NCI-H1417 (cell line): ENCODE results near the gene ATP6AP1.
"Not testable (repeated sequence)": the region's sequence is repeated elsewhere in the genome, so short reads cannot be mapped to it uniquely, and the experiment has no call there.

Experiments
- DNase-seq, 3 experiments: peaks; one replicate each; lab custom pipeline; 2025; lab: John Stamatoyannopoulos, UW

Gene ATP6AP1

DNA sequence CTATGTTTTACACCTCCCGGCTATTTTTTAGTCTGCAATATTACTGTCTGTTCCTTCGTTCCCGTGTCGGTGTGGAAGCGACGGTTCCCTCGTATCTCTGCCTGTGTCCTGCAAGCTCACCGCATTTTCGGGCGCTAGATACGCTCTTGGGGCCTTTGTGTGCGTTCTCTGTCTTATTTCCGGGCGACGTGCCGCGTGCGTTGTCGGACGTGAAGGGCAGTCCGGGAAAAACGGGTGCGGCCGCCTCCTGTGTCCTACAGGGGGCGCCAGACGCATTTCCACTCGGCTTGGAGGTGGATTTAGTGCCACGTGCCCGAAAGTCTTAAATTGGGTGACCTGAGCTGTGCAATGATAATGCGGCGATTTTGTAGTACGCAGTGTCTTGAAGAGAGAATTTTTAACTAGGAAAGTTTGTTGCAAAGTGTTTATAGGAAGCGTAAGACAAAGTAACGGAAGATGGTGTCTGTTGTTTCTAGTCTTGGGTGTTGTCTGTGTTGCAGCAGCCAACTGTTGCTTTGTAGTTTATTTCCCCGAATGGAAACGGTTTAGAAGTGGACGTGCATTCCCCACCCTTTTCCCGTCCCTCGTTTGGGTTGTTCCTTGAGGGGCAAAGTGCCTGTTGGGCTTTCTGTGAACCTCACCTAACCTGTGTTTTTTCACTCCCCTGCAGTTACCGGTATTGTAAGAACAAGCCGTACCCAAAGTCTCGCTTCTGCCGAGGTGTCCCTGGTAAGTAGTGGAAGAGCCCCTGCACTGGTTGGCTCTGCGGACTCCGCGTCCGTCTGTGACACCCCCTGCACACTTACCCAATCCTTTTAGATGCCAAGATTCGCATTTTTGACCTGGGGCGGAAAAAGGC lies 29.6 kb upstream of the ATP6AP1 start:
- peak; percentile 74 to 90 (median 89) for DNase-seq

GRCh38 chrX:154399527-154400368 lies 28.7 kb upstream of the ATP6AP1 start:
- no peak for DNase-seq

GRCh38 chrX:154400369-154400817 lies 28.1 kb upstream of the ATP6AP1 start:
- not testable (repeated sequence) for DNase-seq

- DNase-seq: no peak
These were observed 27.3 kb upstream of the ATP6AP1 start for GRCh38 chrX:154401045-154401799.

- DNase-seq: no peak
These were observed 26.4 kb upstream of the ATP6AP1 start for GRCh38 chrX:154401918-154402621.

DNA sequence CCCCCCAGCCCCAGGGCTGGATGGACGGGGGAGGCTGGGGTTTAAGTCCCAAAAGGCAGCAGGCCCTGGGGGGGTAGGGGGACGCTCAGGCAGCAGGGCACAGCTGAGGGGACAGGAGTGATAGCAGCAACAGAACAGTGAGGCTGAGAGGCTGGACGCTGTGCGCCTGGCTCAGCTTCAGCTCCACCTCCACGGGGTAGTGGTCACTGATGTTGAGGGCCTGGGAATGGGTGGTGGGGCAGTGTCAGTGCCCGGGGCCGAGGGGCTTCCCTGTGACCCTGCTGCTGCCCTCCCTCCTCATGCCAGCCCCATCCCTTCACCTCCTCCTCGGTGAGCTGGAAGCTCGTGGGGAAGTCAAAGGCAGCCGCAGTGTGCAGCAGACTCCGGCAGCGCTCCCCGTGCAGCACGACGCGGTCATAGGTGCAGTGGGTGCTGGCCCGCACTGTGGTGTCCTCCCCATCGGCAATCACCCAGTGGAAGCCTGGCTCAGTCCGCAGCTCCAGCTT lies 25.8 kb upstream of the ATP6AP1 start:
- no peak for DNase-seq

DNA sequence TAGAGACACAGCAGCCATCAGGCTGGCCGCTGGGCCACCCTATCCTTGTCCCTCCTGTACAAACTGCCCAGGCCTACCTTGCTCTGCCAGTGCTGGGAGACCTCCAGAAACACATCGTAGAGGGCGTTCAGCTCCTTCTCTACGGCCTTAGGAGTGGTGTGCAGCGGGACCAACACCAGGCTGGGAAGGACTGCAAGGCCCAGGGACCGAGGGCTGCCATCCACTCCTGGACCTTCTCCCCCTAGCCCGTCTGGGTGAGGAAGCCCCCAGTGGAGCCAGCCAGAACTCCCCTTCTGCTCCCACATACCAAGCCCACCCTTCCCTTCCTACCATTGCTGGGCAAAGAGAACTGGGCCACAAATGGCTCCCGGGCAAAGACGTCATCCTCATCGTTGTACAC lies 25.3 kb upstream of the ATP6AP1 start:
- DNase-seq: no peak

DNA sequence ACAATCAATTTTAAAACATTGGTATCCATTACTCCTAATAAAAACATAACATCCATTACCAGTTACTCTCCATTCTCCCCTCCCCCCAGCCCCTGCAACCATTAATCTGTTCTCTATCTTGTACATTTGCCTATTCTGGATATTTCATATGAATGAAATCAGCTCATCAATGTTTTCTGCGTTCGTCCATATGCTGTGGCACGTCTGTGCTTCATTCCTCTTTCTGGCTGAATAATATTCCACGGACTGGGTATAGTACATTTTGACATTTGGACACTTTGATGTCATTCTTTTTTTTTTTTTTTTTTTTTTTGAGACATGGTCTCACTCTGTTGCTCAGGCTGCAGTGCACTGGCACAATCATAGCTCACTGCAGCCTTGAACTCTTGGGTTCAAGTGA lies 24.6 kb upstream of the ATP6AP1 start:
- DNase-seq: no peak

DNA sequence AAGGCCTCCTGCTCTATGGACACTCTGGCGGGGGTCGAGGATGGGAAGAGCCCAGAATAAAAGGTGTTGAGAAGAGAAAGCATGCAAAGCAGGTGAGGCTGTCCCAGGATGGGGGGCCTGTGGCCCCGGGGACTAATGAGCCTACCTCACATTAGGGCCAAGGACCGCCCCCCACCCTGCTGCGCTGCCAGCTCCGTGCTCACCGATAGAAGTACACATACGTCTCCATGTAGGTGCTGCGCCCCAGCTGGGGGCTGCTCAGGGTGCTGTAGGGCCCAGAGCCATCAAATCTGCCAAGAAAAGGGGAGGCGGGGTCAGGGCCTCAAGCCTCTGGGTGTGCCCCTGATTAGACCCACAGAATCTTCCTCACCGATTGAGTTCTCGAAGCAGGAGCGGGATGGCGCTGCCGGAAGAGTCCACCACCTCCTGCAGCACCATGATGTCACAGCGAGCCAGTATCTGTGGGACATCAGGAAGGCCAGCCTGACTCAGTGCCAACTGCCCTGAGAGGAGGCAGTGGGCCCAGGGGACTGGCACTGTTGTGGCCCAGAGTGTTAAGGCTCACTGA lies 23.8 kb upstream of the ATP6AP1 start:
- no peak for DNase-seq

DNA sequence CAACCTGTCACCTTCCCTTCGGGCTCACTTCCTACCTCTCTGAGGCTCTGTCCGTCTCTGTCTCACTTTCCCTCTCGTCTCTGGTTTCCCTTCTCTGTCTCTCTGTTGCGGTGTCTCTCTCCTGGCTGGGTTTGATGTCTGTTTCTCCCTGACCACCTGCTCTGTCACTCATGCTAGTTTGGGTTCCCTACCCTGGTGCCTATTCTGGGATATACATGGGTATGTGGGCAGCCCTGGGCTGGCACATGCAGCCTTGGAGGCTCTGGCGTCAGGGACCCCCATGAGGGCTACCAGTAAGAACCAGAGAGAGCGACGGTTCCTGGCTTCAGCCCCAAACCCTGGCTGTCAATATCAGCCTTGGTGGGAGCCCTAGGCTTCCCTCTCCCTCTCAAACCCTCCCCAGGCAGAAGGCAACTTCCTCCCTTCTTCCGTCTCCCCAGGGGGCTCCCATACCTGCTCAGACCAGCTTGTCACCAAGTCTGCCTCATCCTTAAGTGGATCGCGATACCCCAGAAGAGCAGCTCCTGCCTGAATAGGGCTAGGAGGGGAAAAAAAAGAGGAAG lies 19.7 kb upstream of the ATP6AP1 start:
- no peak for DNase-seq

DNA sequence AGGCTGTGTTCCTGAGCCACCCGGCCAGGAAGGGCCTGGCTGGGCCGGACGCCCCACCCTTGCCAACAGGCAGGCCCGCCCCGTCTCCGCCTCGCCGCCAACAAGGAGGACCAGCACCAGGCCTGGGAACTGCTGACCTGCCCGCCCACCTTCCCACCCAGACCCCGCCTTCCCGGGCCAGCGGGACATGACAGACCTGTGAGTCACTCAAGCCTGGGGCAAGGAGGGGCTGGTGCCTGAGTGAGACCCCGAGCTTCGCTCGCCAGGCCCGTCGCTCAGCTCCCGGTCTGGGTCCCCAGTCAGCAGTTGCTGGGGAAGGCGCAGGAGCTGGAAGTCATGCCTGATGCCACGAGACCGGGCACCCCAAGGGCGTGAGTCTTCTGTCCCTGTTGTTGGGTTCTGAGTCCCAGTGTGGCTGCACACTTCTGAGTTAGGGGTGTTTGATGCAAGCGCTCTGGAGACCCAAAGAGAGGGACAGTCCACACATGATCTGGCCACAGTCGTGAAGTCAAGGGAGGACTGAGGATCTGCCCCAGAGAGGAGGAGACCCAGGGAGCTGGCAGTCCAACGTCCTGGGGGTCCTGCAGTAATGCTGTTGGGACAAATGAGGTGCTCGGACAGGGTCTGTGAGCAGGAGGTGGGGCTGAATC lies 19.1 kb upstream of the ATP6AP1 start, which contains the start of gene DNASE1L1:
Gene DNASE1L1 (minus strand): TSS at position 33 of the 650 bp plus-strand sequence. CDS start 3,686 bp downstream, outside the sequence.
- DNase-seq: no peak

DNA sequence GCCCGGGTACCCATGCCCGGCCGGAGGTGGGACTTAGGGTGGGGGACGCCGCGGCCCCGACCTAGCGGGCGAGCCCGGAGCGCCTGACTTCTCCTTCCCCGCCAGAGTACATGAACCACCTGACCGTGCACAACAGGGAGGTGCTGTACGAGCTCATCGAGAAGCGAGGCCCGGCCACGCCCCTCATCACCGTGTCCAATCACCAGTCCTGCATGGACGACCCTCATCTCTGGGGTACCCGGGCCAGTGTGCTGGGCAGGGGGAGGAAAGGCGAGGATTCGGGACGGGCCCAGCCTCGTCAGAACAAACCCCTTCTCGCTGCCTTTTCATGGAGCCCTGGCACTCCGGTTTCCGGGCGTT lies 16.5 kb upstream of the ATP6AP1 start:
- DNase-seq: peak; percentile 62 to 75 (median 72)

- no peak for DNase-seq
These were observed 16.0 kb upstream of the ATP6AP1 start for GRCh38 chrX:154412468-154412867.

- no peak for DNase-seq
These were observed 15.3 kb upstream of the ATP6AP1 start for GRCh38 chrX:154413142-154413541.

DNA sequence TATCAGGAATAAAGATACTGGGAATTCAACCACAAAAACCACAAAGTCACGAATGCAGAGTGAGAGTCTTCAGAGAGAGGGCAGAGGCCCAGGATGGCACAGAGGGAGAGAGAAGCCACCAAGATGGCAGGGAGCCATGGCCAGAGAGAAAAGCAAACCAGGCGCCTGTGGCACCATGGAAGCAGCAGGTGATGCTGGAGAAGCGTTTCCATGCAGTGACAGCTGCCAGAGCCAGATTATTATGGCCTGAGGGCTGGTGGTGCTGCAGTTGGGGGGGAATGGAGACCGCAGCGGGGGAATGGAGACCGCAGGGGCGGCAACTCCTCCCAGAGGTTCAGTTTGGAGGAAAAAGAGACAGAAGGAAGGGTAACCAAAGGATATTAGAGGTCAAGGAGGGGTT lies 11.3 kb upstream of the ATP6AP1 start:
- DNase-seq: peak in 1 of 3 experiments; percentile 32

DNA sequence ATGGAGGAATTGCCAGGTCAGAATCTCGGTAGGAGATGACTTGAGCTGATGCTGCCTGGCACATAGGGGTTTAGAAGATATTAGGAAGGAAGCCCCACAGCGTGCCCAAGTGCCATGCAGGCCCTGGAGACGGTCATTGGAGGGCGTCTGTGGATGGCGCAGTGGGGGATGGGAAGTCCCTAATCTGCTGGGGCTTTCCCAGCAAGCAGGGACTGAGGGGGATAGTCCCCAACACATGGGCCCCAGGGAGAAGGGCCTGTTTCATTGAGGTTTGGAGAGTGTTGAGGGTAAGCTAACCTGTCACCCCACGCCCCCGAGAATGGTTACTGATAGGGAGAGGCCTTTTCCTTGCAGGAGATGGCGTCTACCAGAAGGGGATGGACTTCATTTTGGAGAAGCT lies 9.3 kb upstream of the ATP6AP1 start:
- DNase-seq: no peak

DNA sequence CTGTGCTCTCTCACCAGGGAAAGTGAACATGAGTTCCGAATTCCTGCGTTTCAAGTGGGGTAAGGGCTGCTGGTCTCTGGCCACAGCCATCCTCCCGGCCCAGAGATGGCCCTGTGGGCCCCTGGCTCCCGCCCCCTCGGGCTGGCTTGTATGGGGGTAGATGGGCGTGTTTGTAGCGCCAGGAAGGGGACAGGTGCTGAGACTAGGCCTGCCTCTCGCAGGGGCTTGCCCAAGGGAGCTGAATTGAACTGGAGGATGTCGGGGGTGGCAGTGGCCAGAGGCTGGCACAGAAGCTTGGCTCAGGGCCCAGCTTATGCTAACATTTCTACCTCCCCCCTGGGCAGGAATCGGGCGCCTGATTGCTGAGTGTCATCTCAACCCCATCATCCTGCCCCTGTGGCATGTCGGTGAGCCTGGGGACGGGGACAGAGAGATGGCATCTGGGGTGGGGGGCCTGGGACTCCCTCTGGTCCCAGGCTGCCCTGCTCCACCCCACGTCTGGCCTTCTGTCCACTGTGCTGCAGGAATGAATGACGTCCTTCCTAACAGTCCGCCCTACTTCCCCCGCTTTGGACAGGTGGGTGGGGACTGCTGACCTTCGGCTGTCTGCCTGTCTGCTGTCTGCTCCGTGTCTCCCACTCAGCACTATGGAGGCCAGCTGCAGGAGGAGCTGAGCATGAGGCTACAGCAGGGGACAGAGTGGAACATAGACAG lies 8.6 kb upstream of the ATP6AP1 start:
- peak in 1 of 3 experiments; percentile 29 for DNase-seq

GRCh38 chrX:154420402-154420756 lies 8.1 kb upstream of the ATP6AP1 start:
- no peak for DNase-seq
